Kidney capillary endothelial cell (primary cell): ENCODE data around the gene CUEDC1.
"Not testable (repeated sequence)": the region's sequence is repeated elsewhere in the genome, so short reads cannot be mapped to it uniquely, and the experiment has no call there.

Source experiments
- DNase-seq: peaks from one replicate; pipeline ENCODE4 v3.0.0-alpha.2; 2018; ENCODE audit warnings: low spot score

Gene CUEDC1

GRCh38 chr17:57984936-57985674 is 29.9 kb upstream of the CUEDC1 start:
- no peak for DNase-seq

GRCh38 chr17:57984261-57984890 is 29.2 kb upstream of the CUEDC1 start:
- DNase-seq, result no peak

- no peak for DNase-seq
Measured at GRCh38 chr17:57983446-57983845, 28.2 kb upstream of the CUEDC1 start.

GRCh38 chr17:57982452-57983170 is 27.4 kb upstream of the CUEDC1 start:
- DNase-seq, result no peak

GRCh38 chr17:57980522-57980921 is 25.3 kb upstream of the CUEDC1 start:
- DNase-seq, result no peak

GRCh38 chr17:57979076-57979475 is 23.9 kb upstream of the CUEDC1 start:
- DNase-seq, result no peak

- no peak for DNase-seq
Measured at GRCh38 chr17:57976594-57976993, 21.4 kb upstream of the CUEDC1 start.

GRCh38 chr17:57975044-57975443 is 19.8 kb upstream of the CUEDC1 start:
- no peak for DNase-seq

GRCh38 chr17:57974053-57974824 is 19.0 kb upstream of the CUEDC1 start:
- not testable (repeated sequence) for DNase-seq

GRCh38 chr17:57972151-57972550 is 16.9 kb upstream of the CUEDC1 start:
- DNase-seq, result no peak

- DNase-seq, result no peak
Measured at GRCh38 chr17:57971572-57971971, 16.4 kb upstream of the CUEDC1 start.

GRCh38 chr17:57970710-57971109 is 15.5 kb upstream of the CUEDC1 start:
- no peak for DNase-seq

- no peak for DNase-seq
Measured at GRCh38 chr17:57968456-57968855, 13.2 kb upstream of the CUEDC1 start.

- no peak for DNase-seq
Measured at GRCh38 chr17:57966875-57967274, 11.7 kb upstream of the CUEDC1 start.

GRCh38 chr17:57966246-57966645 is 11.0 kb upstream of the CUEDC1 start:
- DNase-seq, result no peak

GRCh38 chr17:57965521-57966160 is 10.4 kb upstream of the CUEDC1 start:
- no peak for DNase-seq

- DNase-seq, result no peak
Measured at GRCh38 chr17:57963149-57963511, 7.9 kb upstream of the CUEDC1 start.

- no peak for DNase-seq
Measured at GRCh38 chr17:57962279-57963148, 7.3 kb upstream of the CUEDC1 start.

GRCh38 chr17:57959929-57960328 is 4.7 kb upstream of the CUEDC1 start:
- DNase-seq, result no peak

GRCh38 chr17:57958391-57958790 is 3.2 kb upstream of the CUEDC1 start:
- DNase-seq, result not testable (repeated sequence)

- no peak for DNase-seq
Measured at GRCh38 chr17:57957886-57958285, 2.7 kb upstream of the CUEDC1 start.
